ENCODE results near the gene RET.

GRCh38 chr10:43076311-43076875 lies 476 bp upstream of the RET start:
- no peak for TF ChIP-seq E2F1 (CRISPR knock-in tag; IDR thresholded peaks at IDR 0.05)
- TF ChIP-seq, protein P1, sequence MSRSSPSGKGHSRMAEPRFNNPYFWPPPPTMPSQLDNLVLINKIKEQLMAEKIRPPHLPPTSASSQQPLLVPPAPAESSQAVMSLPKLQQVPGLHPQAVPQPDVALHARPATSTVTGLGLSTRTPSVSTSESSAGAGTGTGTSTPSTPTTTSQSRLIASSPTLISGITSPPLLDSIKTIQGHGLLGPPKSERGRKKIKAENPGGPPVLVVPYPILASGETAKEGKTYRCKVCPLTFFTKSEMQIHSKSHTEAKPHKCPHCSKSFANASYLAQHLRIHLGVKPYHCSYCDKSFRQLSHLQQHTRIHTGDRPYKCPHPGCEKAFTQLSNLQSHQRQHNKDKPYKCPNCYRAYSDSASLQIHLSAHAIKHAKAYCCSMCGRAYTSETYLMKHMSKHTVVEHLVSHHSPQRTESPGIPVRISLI (CRISPR knock-in tag; IDR thresholded peaks at IDR 0.05; ENCODE audit: borderline replicate concordance), result no peak
- TF ChIP-seq PRDM4 (CRISPR knock-in tag; IDR thresholded peaks at IDR 0.05; ENCODE audit: borderline replicate concordance), result no peak
- no peak for TF ChIP-seq HCFC1 (IDR thresholded peaks at IDR 0.05; ENCODE audit: low read depth, low read length)
- TF ChIP-seq RORA (CRISPR knock-in tag; IDR thresholded peaks at IDR 0.05), result no peak
- TF ChIP-seq GABPA (IDR thresholded peaks at IDR 0.05; ENCODE audit: low read depth, low read length), result no peak
- no peak for TF ChIP-seq GABPA (CRISPR knock-in tag; IDR thresholded peaks at IDR 0.05; ENCODE audit: low read depth)
- TF ChIP-seq HNRNPL (IDR thresholded peaks at IDR 0.05; ENCODE audit: low read depth, low read length), result no peak
- no peak for TF ChIP-seq EP300 (IDR thresholded peaks at IDR 0.05; ENCODE audit: low read depth in 2 of 2, low read length in 2 of 2)
- no peak for TF ChIP-seq EP300 (CRISPR knock-in tag; IDR thresholded peaks at IDR 0.05; ENCODE audit: borderline replicate concordance)
- no peak for TF ChIP-seq JUND (CRISPR knock-in tag; IDR thresholded peaks at IDR 0.05)
- no peak for TF ChIP-seq ZFP37 (CRISPR knock-in tag; IDR thresholded peaks at IDR 0.05; ENCODE audit: borderline replicate concordance)
- TF ChIP-seq ZBTB7A (CRISPR knock-in tag; IDR thresholded peaks at IDR 0.05), result no peak
- TF ChIP-seq NRL (CRISPR knock-in tag; IDR thresholded peaks at IDR 0.05; ENCODE audit: borderline replicate concordance), result no peak

Data from HepG2 (cell line).